Uterus (tissue), 2 donors: Measurements from ENCODE around the gene CSF3R.

Source experiments
- CTCF ChIP-seq, 4 experiments: fragments of 200-600 bp in 2 of 4; fragments of 450-650 bp in 2 of 4; sonication (generic) in 2 of 4; IDR thresholded peaks; one replicate each; pipeline ENCODE4 v1.5.1; 2016 to 2019; ENCODE audit warnings: antibody characterized with exemption in 4 of 4, mild to moderate bottlenecking in 2 of 4, moderate library complexity in 1 of 4
- POLR2A ChIP-seq, 2 donors: fragments of 450-650 bp; IDR thresholded peaks; one replicate each; pipeline ENCODE4 v1.6.1; 2016; ENCODE audit warnings: antibody characterized with exemption in 2 of 2, mild to moderate bottlenecking in 1 of 2, moderate library complexity in 1 of 2

GRCh38 chr1:36453600-36454388, 28.9 kb downstream of the CSF3R start:
- TF ChIP-seq CTCF (IDR thresholded peaks at IDR 0.05) = no peak
- TF ChIP-seq POLR2A (IDR thresholded peaks at IDR 0.05) = no peak
